OCI-LY7 (cell line): ENCODE results near the gene ARHGAP9. TPM values are rescaled to one million over a fixed set of nuclear protein-coding genes. Genes with fewer than 3 reads are reported as not detected.

Experiments
- BruUV-seq: library from RNA; stranded (reverse); fragments of 400-500 nt; replicated peaks from 2 replicates; lab custom pipeline; 2021; lab: Mats Ljungman, UMichigan
- CTCF ChIA-PET: fragments of 300-600 bp; sonication (Branson Sonifier 250); formaldehyde crosslinking; loops from one replicate; lab custom pipeline; 2022; ENCODE audit warnings: antibody characterized with exemption; ENCODE audit not compliant: unreplicated experiment; lab: Charles Lee
- POLR2A ChIA-PET: fragments of 300-600 bp; sonication (Branson Sonifier 250); formaldehyde crosslinking; loops from one replicate; lab custom pipeline; 2022; ENCODE audit warnings: antibody characterized with exemption; lab: Charles Lee
- DNase-seq: peaks from one replicate; pipeline ENCODE4 v3.0.0-alpha.2; 2015; ENCODE audit warnings: low spot score
- H2AFZ ChIP-seq: fragments of 200-600 bp; sonication (generic), shearing (Covaris generic); 2 replicates; pipeline ENCODE4 v1.6.1; 2014; ENCODE audit warnings: mild to moderate bottlenecking, antibody characterized with exemption, low read length, moderate library complexity
- H3K27ac ChIP-seq: fragments of 200-600 bp; sonication (generic); 2 replicates; pipeline ENCODE4 v1.5.1; 2014; ENCODE audit warnings: mixed run types, low read depth, mild to moderate bottlenecking, moderate library complexity, low read length, inconsistent platforms; ENCODE audit not compliant: poor library complexity, severe bottlenecking
- H3K36me3 ChIP-seq: fragments of 200-600 bp; sonication (generic); 2 replicates; pipeline ENCODE4 v1.6.1; 2014; ENCODE audit warnings: mild to moderate bottlenecking, antibody characterized with exemption, low read length, moderate library complexity, mixed read lengths; ENCODE audit not compliant: insufficient read depth
- H3K4me1 ChIP-seq: fragments of 200-600 bp; sonication (generic); 2 replicates; pipeline ENCODE4 v1.5.1; 2014; ENCODE audit warnings: mild to moderate bottlenecking, low read length; ENCODE audit not compliant: insufficient read depth, poor library complexity, severe bottlenecking
- H3K4me2 ChIP-seq: fragments of 200-600 bp; sonication (generic); 2 replicates; pipeline ENCODE4 v1.6.1; 2014; ENCODE audit warnings: mild to moderate bottlenecking, low read length
- H3K4me3 ChIP-seq: fragments of 200-600 bp; sonication (generic); 2 replicates; pipeline ENCODE4 v1.5.1; 2014; ENCODE audit warnings: mild to moderate bottlenecking, low read depth, low read length; ENCODE audit not compliant: poor library complexity, severe bottlenecking
- H3K79me2 ChIP-seq: fragments of 200-600 bp; sonication (generic); 2 replicates; pipeline ENCODE4 v1.6.1; 2016; ENCODE audit warnings: low read depth, mild to moderate bottlenecking, low read length, moderate library complexity, mixed read lengths; ENCODE audit not compliant: insufficient read depth
- H3K9me2 ChIP-seq: fragments of 200-600 bp; sonication (generic); 2 replicates; pipeline ENCODE4 v1.6.1; 2016; ENCODE audit warnings: mild to moderate bottlenecking, low read length, mixed read lengths; ENCODE audit not compliant: insufficient read depth
- H3K9me3 ChIP-seq: fragments of 200-600 bp; sonication (generic); 2 replicates; pipeline ENCODE4 v1.6.1; 2014; ENCODE audit warnings: mild to moderate bottlenecking, mixed run types, low read length, mixed read lengths
- H4K20me1 ChIP-seq: fragments of 200-600 bp; sonication (generic); 2 replicates; pipeline ENCODE4 v1.6.1; 2014; ENCODE audit warnings: mild to moderate bottlenecking, antibody characterized with exemption, low read length, moderate library complexity, mixed read lengths; ENCODE audit not compliant: insufficient read depth
- CTCF ChIP-seq: fragments of 200-600 bp; sonication (generic); conservative IDR thresholded peaks from 2 replicates; pipeline ENCODE4 v1.5.1; 2014; ENCODE audit warnings: mild to moderate bottlenecking, antibody characterized with exemption, low read length, moderate library complexity, mixed read lengths
- EZH2phosphoT487 ChIP-seq: fragments of 200-600 bp; sonication (generic); IDR thresholded peaks from 2 replicates; pipeline ENCODE4 v1.6.1; 2018; ENCODE audit warnings: low read depth, borderline replicate concordance, mild to moderate bottlenecking, mixed run types, antibody characterized with exemption, low read length, moderate library complexity, mixed read lengths
- intact Hi-C: fragments of 100-400 bp; cut with micrococcal nuclease; formaldehyde crosslinking; loops from one replicate; pipeline ENCODE4 v1.10.0; 2022; ENCODE audit not compliant: unreplicated experiment
- total RNA-seq, 2 experiments: library from RNA; depleted of rRNA in 1 of 2; stranded (reverse); fragments of >200 nt in 1 of 2; shearing (Covaris generic) in 1 of 2; gene quantifications; 2 replicates each; pipeline ENCODE4 v1.2.3, GENCODE V29; 2014 to 2022

ARHGAP9 gene
- total RNA-seq, 2 experiments from 2014 or later = 66.2 to 111 TPM

GRCh38 chr12:57459750-57460467 lies 19.8 kb downstream of the ARHGAP9 start, which contains the start of gene GLI1:
Gene GLI1, plus strand, starts transcription at chr12:57459785. Its CDS starts 3,907 bp downstream, at chr12:57463692.
- Histone ChIP-seq H3K9me3 (no peaks in the 10 kb centered on the region), H2AFZ (peak within 1 kb of the TSS; percentile 81), H3K4me1 (peaks cover 41% of the 10 kb centered on the region), H3K36me3 (no peaks in the 10 kb centered on the region), H3K79me2 (no peaks in the 10 kb centered on the region), H3K27ac (peak within 1 kb of the TSS; percentile 71), H4K20me1 (no peaks in the 10 kb centered on the region), H3K4me2 (peak within 1 kb of the TSS; percentile 90), H3K4me3 (peak within 1 kb of the TSS; percentile 77), H3K9me2 (no peaks in the 10 kb centered on the region)
- intact Hi-C loops = loop anchor here (1.0 to 5.0 kb wide), 3 partner anchors 19 to 218 kb away; partner anchors contain the start of genes ARHGAP9 and DDIT3
- no TSS peak for BruUV-seq
- TF ChIP-seq EZH2phosphoT487 = no peak
- no peak for TF ChIP-seq CTCF
- DNase-seq = no peak
- ChIA-PET POLR2A (interaction anchor here (0.7 to 2.0 kb wide), 3 partner anchors 20 to 198 kb away, joined by 4 to 10 read pairs (median 5); partner anchors contain the start of gene ARHGAP9), CTCF (interaction anchor here (0.6 to 1.6 kb wide), 2 partner anchors 10 to 18 kb away, joined by 3 to 4 read pairs; no protein-coding TSS in a partner anchor)

GRCh38 chr12:57459055-57459749 lies 20.5 kb downstream of the ARHGAP9 start:
- peak; percentile 94 for DNase-seq
- intact Hi-C loops = loop anchor here (1.0 kb wide), 2 partner anchors 20 to 61 kb away; partner anchors contain the start of genes ARHGAP9 and DDIT3
- POLR2A ChIA-PET = interaction anchor here (0.6 to 2.0 kb wide), 9 partner anchors 21 to 221 kb away, joined by 3 to 10 read pairs (median 4); partner anchors contain the start of genes ARHGAP9 and DCTN2

More at GRCh38 chr12:57459055-57459749, 20.5 kb downstream of the ARHGAP9 start:
- CTCF ChIA-PET = interaction anchor here (0.6 to 1.6 kb wide), 11 partner anchors 9 to 773 kb away, joined by 3 to 6 read pairs (median 3); partner anchors contain the start of genes ARHGAP9 and B4GALNT1
- Histone ChIP-seq H3K9me3 (no peaks in the 10 kb centered on the region), H3K4me1 (peaks cover 47% of the 10 kb centered on the region), H3K4me3 (peak overlapping the region; percentile 77), H3K36me3 (no peaks in the 10 kb centered on the region), H3K9me2 (no peaks in the 10 kb centered on the region), H4K20me1 (no peaks in the 10 kb centered on the region), H3K4me2 (peak overlapping the region; percentile 90), H3K79me2 (no peaks in the 10 kb centered on the region), H2AFZ (peak overlapping the region; percentile 81), H3K27ac (peak overlapping the region; percentile 71)
- peak; percentile 95 for TF ChIP-seq CTCF
- TF ChIP-seq EZH2phosphoT487 = no peak
- BruUV-seq = no TSS peak
